Cerebellar cortex (tissue), 1 donor: Measurements from ENCODE around the gene OFD1.
"Not testable (repeated sequence)": the region's sequence is repeated elsewhere in the genome, so short reads cannot be mapped to it uniquely, and the experiment has no call there.

Experiments used
- DNase-seq: peaks from one replicate; pipeline ENCODE4 v3.0.0-alpha.2; 2015; ENCODE audit warnings: low spot score

The OFD1 gene

GRCh38 chrX:13702111-13702789, 32.3 kb upstream of the OFD1 start:
- no peak for DNase-seq

- no peak for DNase-seq
Measured at GRCh38 chrX:13703135-13703534, 31.4 kb upstream of the OFD1 start.

GRCh38 chrX:13703589-13703988, 31.0 kb upstream of the OFD1 start:
- DNase-seq = no peak

GRCh38 chrX:13711141-13711540, 23.4 kb upstream of the OFD1 start:
- no peak for DNase-seq

GRCh38 chrX:13716455-13716854, 18.1 kb upstream of the OFD1 start:
- no peak for DNase-seq

GRCh38 chrX:13716905-13717304, 17.6 kb upstream of the OFD1 start:
- DNase-seq = no peak

- DNase-seq = no peak
Measured at GRCh38 chrX:13717700-13718472, 16.7 kb upstream of the OFD1 start.

- DNase-seq = no peak
Measured at GRCh38 chrX:13719192-13719856, 15.2 kb upstream of the OFD1 start.

GRCh38 chrX:13721371-13721770, 13.2 kb upstream of the OFD1 start:
- no peak for DNase-seq

- no peak for DNase-seq
Measured at GRCh38 chrX:13721819-13722519, 12.6 kb upstream of the OFD1 start.

- not testable (repeated sequence) for DNase-seq
Measured at GRCh38 chrX:13724878-13725277, 9.7 kb upstream of the OFD1 start.

- not testable (repeated sequence) for DNase-seq
Measured at GRCh38 chrX:13726583-13726982, 8.0 kb upstream of the OFD1 start.

GRCh38 chrX:13730523-13730922, 4.0 kb upstream of the OFD1 start:
- DNase-seq = not testable (repeated sequence)

- DNase-seq = no peak
Measured at GRCh38 chrX:13732246-13733067, 2.1 kb upstream of the OFD1 start.

GRCh38 chrX:13733506-13733905, 1.0 kb upstream of the OFD1 start:
- DNase-seq = no peak

GRCh38 chrX:13741695-13742094, 7.1 kb downstream of the OFD1 start:
- DNase-seq = no peak

GRCh38 chrX:13742397-13743176, 8.0 kb downstream of the OFD1 start:
- DNase-seq = no peak

- DNase-seq = peak; percentile 49
Measured at GRCh38 chrX:13747836-13748235, 13.3 kb downstream of the OFD1 start.

GRCh38 chrX:13748486-13748885, 13.9 kb downstream of the OFD1 start:
- DNase-seq = no peak

- DNase-seq = peak; percentile 61
Measured at GRCh38 chrX:13750204-13750603, 15.7 kb downstream of the OFD1 start.

GRCh38 chrX:13750812-13751211, 16.3 kb downstream of the OFD1 start:
- no peak for DNase-seq
